Measurements from ENCODE around the gene DNAJC6. TPM values are rescaled to one million over a fixed set of nuclear protein-coding genes. Genes with fewer than 3 reads are reported as not detected.

DNAJC6 gene
- total and polyA plus RNA-seq, 2 experiments from 2014 or later: 6.0 to 11.2 TPM

DNA sequence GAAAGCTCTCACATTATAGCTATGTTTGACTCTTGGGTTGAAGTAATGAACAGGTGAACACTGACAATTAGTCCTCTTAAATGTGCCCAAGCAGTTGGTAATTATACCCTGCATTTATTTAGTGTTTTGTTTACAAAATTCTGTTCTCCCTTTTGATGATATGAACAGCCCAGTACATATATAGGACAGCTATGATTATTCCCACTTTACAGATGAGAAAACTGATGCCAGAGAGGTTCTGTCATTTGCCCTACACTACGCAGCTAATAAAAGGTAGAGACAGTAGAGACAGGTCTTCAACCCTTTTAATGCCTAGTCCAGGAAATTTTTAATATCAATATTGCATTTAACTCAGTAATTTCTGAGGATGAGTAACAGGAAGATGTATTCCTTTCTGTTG lies 46.1 kb upstream of the DNAJC6 start:
- Histone ChIP-seq H3K27me3 (no peaks in the 10 kb centered on the region), H3K9me2 (replicated peaks; ENCODE audit: insufficient read depth) (no peaks in the 10 kb centered on the region), H3K4me3 (no peak overlapping the region), H3K79me2 (no peaks in the 10 kb centered on the region), H4K20me1 (ENCODE audit: insufficient read depth, poor library complexity, severe bottlenecking) (no peaks in the 10 kb centered on the region), H3K36me3 (replicated peaks; ENCODE audit: insufficient read depth, low read depth) (no peaks in the 10 kb centered on the region), H3K9me3 (ENCODE audit: low read depth) (no peaks in the 10 kb centered on the region), H2AFZ (no peak overlapping the region), H3K4me2 (no peak overlapping the region), H3K4me1 (ENCODE audit: insufficient read depth) (peaks cover 8% of the 10 kb centered on the region), H3K27ac (no peak overlapping the region)
- TF ChIP-seq, protein P1, sequence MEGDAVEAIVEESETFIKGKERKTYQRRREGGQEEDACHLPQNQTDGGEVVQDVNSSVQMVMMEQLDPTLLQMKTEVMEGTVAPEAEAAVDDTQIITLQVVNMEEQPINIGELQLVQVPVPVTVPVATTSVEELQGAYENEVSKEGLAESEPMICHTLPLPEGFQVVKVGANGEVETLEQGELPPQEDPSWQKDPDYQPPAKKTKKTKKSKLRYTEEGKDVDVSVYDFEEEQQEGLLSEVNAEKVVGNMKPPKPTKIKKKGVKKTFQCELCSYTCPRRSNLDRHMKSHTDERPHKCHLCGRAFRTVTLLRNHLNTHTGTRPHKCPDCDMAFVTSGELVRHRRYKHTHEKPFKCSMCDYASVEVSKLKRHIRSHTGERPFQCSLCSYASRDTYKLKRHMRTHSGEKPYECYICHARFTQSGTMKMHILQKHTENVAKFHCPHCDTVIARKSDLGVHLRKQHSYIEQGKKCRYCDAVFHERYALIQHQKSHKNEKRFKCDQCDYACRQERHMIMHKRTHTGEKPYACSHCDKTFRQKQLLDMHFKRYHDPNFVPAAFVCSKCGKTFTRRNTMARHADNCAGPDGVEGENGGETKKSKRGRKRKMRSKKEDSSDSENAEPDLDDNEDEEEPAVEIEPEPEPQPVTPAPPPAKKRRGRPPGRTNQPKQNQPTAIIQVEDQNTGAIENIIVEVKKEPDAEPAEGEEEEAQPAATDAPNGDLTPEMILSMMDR (IDR thresholded peaks at IDR 0.05; ENCODE audit: poor library complexity): no peak
- no peak for TF ChIP-seq EZH2phosphoT487 (IDR thresholded peaks at IDR 0.05; ENCODE audit: low read depth, severe bottlenecking, unreplicated experiment)
- no peak for TF ChIP-seq EZH2 (IDR thresholded peaks at IDR 0.05; ENCODE audit: borderline replicate concordance)
- WGBS (ENCODE audit: low lambda C conversion rate, missing lambda C conversion rate): 96% methylated on average over 1 of the region's 1 CpG
- DNase-seq (ENCODE audit: low spot score): no peak

DNA sequence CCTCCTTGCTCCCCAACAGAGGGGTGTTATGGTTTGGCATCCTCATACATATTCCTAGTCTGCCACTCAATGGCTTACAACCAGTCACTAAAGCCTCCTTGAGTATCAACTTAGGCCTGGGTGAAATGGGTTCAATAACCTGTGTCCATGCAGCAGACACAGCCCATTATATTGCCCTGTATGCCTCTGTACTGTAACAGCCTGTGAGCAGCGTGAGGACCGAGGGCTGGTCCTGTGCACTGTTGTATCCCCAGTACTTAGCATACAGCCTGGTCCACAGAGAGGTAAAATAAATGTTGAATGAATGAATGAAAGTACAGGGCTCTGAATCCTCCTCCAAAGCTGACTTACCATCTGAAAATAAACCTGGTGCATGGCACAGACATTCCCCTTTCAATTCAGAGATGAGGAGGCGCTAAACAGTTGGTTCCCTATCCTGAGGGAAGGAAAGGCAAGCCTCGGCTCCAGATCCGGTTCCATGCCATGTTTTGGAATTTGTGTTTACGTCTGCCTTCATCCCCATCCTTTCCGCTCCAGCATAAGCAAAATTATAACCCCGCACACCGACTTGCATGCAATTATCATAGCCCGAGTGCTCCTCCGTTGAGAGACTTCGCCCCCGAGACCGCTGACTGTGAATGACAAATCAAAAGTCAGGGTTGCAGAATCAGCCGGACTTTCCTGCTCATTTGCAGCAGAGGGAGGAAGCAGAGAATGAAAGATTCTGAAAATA lies 45.0 kb upstream of the DNAJC6 start:
- Histone ChIP-seq H2AFZ (no peak overlapping the region), H3K9me3 (ENCODE audit: low read depth) (no peaks in the 10 kb centered on the region), H3K79me2 (peaks cover 3% of the 10 kb centered on the region), H3K9me2 (replicated peaks; ENCODE audit: insufficient read depth) (no peaks in the 10 kb centered on the region), H3K36me3 (replicated peaks; ENCODE audit: insufficient read depth, low read depth) (no peaks in the 10 kb centered on the region), H3K4me2 (peak overlapping the region; percentile 98), H3K27ac (no peak overlapping the region), H3K4me3 (peak overlapping the region; percentile 26), H4K20me1 (ENCODE audit: insufficient read depth, poor library complexity, severe bottlenecking) (no peaks in the 10 kb centered on the region), H3K27me3 (no peaks in the 10 kb centered on the region), H3K4me1 (ENCODE audit: insufficient read depth) (peaks cover 8% of the 10 kb centered on the region)
- TF ChIP-seq EZH2phosphoT487 (IDR thresholded peaks at IDR 0.05; ENCODE audit: low read depth, severe bottlenecking, unreplicated experiment) (no peak), EZH2 (IDR thresholded peaks at IDR 0.05; ENCODE audit: borderline replicate concordance) (no peak)
- TF ChIP-seq, protein P1 (IDR thresholded peaks at IDR 0.05; ENCODE audit: poor library complexity): no peak
- WGBS (ENCODE audit: low lambda C conversion rate, missing lambda C conversion rate): 13% methylated on average over 15 of the region's 15 CpGs
- peak; percentile 47 for DNase-seq (ENCODE audit: low spot score)

DNA sequence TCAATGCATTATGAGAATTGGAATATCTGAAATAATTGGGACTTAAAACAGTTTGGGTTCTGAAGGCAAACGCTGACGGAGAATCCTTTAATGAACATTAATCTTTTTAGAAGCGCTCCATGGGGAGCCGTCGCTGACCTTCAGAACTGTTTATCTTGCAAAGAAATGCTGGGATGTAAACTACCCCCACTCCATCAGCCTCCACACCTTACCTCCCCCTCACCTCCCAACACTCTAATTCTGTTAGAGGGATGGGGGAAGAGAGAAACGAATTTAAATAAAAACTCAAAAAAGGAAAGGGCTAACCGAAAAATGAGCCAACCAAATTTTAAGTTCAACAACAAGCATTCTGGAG lies 44.1 kb upstream of the DNAJC6 start:
- Histone ChIP-seq H3K4me3 (peak overlapping the region; percentile 53), H3K36me3 (replicated peaks; ENCODE audit: insufficient read depth, low read depth) (no peaks in the 10 kb centered on the region), H3K27me3 (no peaks in the 10 kb centered on the region), H3K4me1 (ENCODE audit: insufficient read depth) (peaks cover 8% of the 10 kb centered on the region), H3K4me2 (peak overlapping the region; percentile 98), H3K9me3 (ENCODE audit: low read depth) (no peaks in the 10 kb centered on the region), H4K20me1 (ENCODE audit: insufficient read depth, poor library complexity, severe bottlenecking) (no peaks in the 10 kb centered on the region), H3K9me2 (replicated peaks; ENCODE audit: insufficient read depth) (no peaks in the 10 kb centered on the region), H2AFZ (peak overlapping the region; percentile 92), H3K27ac (no peak overlapping the region), H3K79me2 (peaks cover 3% of the 10 kb centered on the region)
- WGBS (ENCODE audit: low lambda C conversion rate, missing lambda C conversion rate): 6% methylated on average over 7 of the region's 7 CpGs
- no peak for TF ChIP-seq EZH2 (IDR thresholded peaks at IDR 0.05; ENCODE audit: borderline replicate concordance)
- TF ChIP-seq, protein P1 (IDR thresholded peaks at IDR 0.05; ENCODE audit: poor library complexity): no peak
- no peak for TF ChIP-seq EZH2phosphoT487 (IDR thresholded peaks at IDR 0.05; ENCODE audit: low read depth, severe bottlenecking, unreplicated experiment)
- DNase-seq (ENCODE audit: low spot score): no peak

Data from hepatocyte (in vitro differentiated cells).